ENCODE results near the gene PLEKHG3. TPM values are rescaled to one million over a fixed set of nuclear protein-coding genes. Genes with fewer than 3 reads are reported as not detected.

Gene PLEKHG3
- total and polyA plus RNA-seq, 4 experiments from 2014 or later, result 10.8 to 62.6 (median 54.9) TPM

DNA sequence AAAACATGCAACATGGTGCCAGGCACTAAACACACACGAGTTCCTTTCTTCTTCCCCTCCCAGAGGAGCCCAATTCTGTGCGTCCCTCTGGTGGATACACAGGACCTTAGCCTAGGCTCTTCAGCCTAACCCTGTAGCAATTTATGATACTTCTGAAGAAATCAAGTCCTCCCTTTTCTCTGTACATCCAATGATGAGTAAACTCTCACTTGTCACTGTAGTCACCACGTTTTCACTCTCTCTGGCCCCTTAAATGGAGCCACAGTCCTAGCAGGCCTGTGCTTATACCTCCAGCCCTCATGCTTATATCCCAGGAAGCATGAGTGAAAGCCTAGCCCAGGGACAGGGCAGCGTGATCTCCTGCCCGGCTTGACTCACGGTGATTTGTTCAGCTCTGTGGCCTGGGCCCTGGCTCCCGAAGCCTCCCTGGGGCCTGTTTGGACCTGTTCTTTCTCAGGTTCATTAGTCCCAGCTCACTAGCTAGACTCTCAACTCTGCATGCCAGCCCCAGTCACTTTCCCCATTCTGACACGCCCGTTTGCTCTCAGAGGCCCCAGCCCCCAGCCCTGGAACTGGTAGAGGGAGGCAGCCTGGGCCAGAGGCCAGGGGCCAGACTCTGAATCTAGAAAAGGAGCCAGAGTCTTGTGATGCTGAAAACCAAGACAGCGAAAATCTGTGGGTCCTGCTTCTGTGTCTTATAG, 24.1 kb upstream of the PLEKHG3 start:
- Histone ChIP-seq H3K27me3 (ENCODE audit: insufficient read depth, low read length) (no peaks in the 10 kb centered on the region), H3K4me1 (ENCODE audit: insufficient read depth, low read length) (peaks cover 4% of the 10 kb centered on the region), H3K27ac (ENCODE audit: low read depth, low read length) (no peak overlapping the region), H3K36me3 (ENCODE audit: insufficient read depth, low read length) (no peaks in the 10 kb centered on the region), H3K9me3 (ENCODE audit: control insufficient read depth in 1 of 2, low read length in 2 of 2) (no peaks in the 10 kb centered on the region), H3K4me3 (ENCODE audit: low read length in 2 of 2) (no peak overlapping the region)
- ChIA-PET CTCF (ENCODE audit: partially characterized antibody) (interaction anchor here (0.8 to 2.1 kb wide), 3 partner anchors 10 to 18 kb away, joined by 3 to 4 read pairs (median 4); no protein-coding TSS in a partner anchor), POLR2A (ENCODE audit: partially characterized antibody) (interaction anchor here (0.7 to 1.3 kb wide), 4 partner anchors 8 to 43 kb away, joined by 3 to 4 read pairs (median 4); no protein-coding TSS in a partner anchor)
- peaks cover 0 to 5% (median 0%) of the 10 kb centered on the region in 8 donors for H3K9me3 Mint-ChIP-seq
- intact Hi-C loops (cut with micrococcal nuclease), result no loop called here
- peaks cover 8 to 27% (median 16%) of the 10 kb centered on the region in 4 donors for H3K4me1 Mint-ChIP-seq
- no peaks in the 10 kb centered on the region for H3K27me3 Mint-ChIP-seq
- peak overlapping the region in 1 of 8 donors; percentile 4 for H3K4me3 Mint-ChIP-seq
- DNase-seq, result no peak
- H3K36me3 Mint-ChIP-seq, result no peaks in the 10 kb centered on the region
- H3K27ac Mint-ChIP-seq, result peak overlapping the region in 2 of 7 donors; percentile 46 to 66

DNA sequence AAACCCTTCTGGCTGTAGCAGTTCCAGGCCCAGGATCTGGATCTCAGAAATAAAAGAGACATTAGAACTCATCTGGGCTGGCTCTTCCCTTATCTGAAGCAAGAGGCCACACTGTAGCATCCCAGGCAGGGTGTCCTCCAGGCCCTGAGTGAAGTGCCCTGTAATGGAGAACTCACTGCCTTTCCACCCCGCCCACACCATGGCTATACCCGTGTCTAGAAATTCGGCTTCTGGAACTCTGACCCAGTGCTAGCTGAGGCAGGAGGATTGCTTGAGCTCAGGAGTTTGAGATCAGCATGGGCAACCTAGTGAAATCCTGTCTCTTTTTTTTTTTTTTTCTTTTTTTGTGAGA, 23.5 kb upstream of the PLEKHG3 start:
- H3K27me3 Mint-ChIP-seq, result no peaks in the 10 kb centered on the region
- H3K36me3 ChIP-seq (ENCODE audit: insufficient read depth, low read length), result no peaks in the 10 kb centered on the region

DNA sequence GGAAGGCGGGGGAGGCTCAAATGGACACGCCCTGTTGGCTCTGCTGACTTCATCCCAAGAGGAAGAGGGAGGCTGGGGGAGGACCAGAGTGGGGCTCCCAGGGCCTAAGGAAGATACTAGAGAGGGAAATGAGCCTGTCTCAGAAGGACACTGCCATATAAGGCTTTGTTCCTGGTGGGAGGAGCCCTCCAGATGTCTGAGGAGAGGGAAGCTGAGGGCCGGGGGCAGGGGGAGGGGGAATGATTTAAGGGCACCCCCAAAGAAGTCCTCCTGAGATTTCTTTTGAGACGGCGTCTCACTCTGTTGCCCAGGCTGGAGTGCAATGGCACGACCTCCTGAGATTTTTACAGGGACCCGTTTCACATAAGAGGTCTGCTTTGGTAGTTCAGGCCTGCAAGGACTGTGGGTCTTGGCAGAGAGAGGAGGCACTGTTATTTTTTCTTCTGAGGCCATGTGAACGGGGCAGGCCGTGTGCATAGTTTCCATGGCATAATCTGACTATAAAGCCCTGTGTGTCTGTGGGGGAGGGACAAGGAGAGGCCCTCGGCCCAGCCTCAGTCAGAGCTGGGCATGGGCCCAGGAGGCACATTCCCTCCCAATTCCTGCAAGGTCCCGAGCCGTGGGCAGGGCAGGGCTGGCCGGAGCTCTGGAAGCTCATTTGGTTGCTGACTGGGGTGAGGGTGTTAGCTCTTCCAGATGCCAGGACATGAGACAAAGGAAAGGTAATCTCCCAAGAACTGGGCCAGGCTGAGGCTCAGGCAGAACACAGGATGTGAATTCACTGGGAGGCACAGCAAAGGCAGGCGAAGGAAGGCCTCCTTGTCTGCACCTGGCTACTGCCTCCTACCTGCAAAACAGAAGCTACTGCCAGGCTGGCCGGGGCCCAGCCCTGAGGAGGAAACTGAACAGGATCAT, 22.2 kb upstream of the PLEKHG3 start:
- ChIA-PET CTCF (ENCODE audit: partially characterized antibody) (interaction anchor here (0.8 to 1.9 kb wide), 3 partner anchors 80 to 210 kb away, joined by 3 to 4 read pairs (median 4); no protein-coding TSS in a partner anchor), POLR2A (ENCODE audit: partially characterized antibody) (interaction anchor here (0.6 kb wide), 1 partner anchor 26 kb away, joined by 3 read pairs; no protein-coding TSS in a partner anchor)
- H3K4me1 ChIP-seq (ENCODE audit: insufficient read depth, low read length), result no peaks in the 10 kb centered on the region
- Mint-ChIP-seq H3K27me3 (no peaks in the 10 kb centered on the region), H3K4me3 (no peak overlapping the region), H3K36me3 (no peaks in the 10 kb centered on the region), H3K9me3 (peaks cover 0 to 3% (median 0%) of the 10 kb centered on the region in 8 donors), H3K27ac (no peak overlapping the region), H3K4me1 (peaks cover 10 to 27% (median 18%) of the 10 kb centered on the region in 4 donors)
- DNase-seq, result no peak
- no peak overlapping the region for H3K27ac ChIP-seq (ENCODE audit: low read depth, low read length)
- intact Hi-C loops (cut with micrococcal nuclease), result no loop called here
- H3K4me3 ChIP-seq (ENCODE audit: low read length in 2 of 2), result no peak overlapping the region
- no peaks in the 10 kb centered on the region for H3K36me3 ChIP-seq (ENCODE audit: insufficient read depth, low read length)
- H3K9me3 ChIP-seq (ENCODE audit: control insufficient read depth in 1 of 2, low read length in 2 of 2), result no peaks in the 10 kb centered on the region
- no peaks in the 10 kb centered on the region for H3K27me3 ChIP-seq (ENCODE audit: insufficient read depth, low read length)

More for the DNA sequence above, 23.5 kb upstream of the PLEKHG3 start:
- Mint-ChIP-seq H3K4me1 (peaks cover 9 to 27% (median 19%) of the 10 kb centered on the region in 4 donors), H3K36me3 (no peaks in the 10 kb centered on the region), H3K9me3 (peaks cover 0 to 5% (median 0%) of the 10 kb centered on the region in 8 donors), H3K4me3 (no peak overlapping the region), H3K27ac (peak overlapping the region in 2 of 7 donors; percentile 12 to 56)
- ChIA-PET POLR2A (ENCODE audit: partially characterized antibody) (interaction anchor here (1.3 kb wide), 1 partner anchor 25 kb away, joined by 3 read pairs; no protein-coding TSS in a partner anchor), CTCF (ENCODE audit: partially characterized antibody) (interaction anchor here (0.7 to 2.1 kb wide), 3 partner anchors 9 to 17 kb away, joined by 3 to 4 read pairs (median 3); no protein-coding TSS in a partner anchor)
- no peak for DNase-seq
- no peak overlapping the region for H3K27ac ChIP-seq (ENCODE audit: low read depth, low read length)
- intact Hi-C loops (cut with micrococcal nuclease), result no loop called here
- no peaks in the 10 kb centered on the region for H3K4me1 ChIP-seq (ENCODE audit: insufficient read depth, low read length)
- H3K9me3 ChIP-seq (ENCODE audit: control insufficient read depth in 1 of 2, low read length in 2 of 2), result no peaks in the 10 kb centered on the region
- H3K27me3 ChIP-seq (ENCODE audit: insufficient read depth, low read length), result no peaks in the 10 kb centered on the region
- no peak overlapping the region for H3K4me3 ChIP-seq (ENCODE audit: low read length in 2 of 2)

DNA sequence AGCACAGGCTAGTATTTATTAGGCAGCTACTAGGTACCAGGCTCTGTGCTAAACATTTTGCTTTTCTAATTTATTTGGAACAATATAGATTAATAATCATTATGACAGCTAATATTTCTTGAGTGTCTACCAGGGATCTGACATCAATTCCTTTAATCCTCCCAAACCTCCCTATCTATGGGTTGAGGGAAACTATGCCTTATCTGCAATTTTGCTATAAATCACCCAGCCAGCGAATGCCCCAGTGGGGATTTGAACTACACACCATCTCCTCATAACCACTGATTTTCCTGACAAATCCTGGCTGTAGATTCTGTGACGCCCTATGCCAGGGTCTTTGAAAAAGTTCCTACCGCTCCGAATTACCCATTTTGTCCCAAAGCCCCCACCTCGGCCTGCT, 21.4 kb upstream of the PLEKHG3 start:
- no peak overlapping the region for H3K4me3 ChIP-seq (ENCODE audit: low read length in 2 of 2)
- Mint-ChIP-seq H3K4me3 (no peak overlapping the region), H3K4me1 (peaks cover 10 to 31% (median 18%) of the 10 kb centered on the region in 4 donors), H3K36me3 (no peaks in the 10 kb centered on the region), H3K27ac (peak overlapping the region in 1 of 7 donors; percentile 42), H3K9me3 (peaks cover 0 to 2% (median 0%) of the 10 kb centered on the region in 8 donors), H3K27me3 (no peaks in the 10 kb centered on the region)
- peaks cover 5% of the 10 kb centered on the region for H3K4me1 ChIP-seq (ENCODE audit: insufficient read depth, low read length)
- no peaks in the 10 kb centered on the region for H3K9me3 ChIP-seq (ENCODE audit: control insufficient read depth in 1 of 2, low read length in 2 of 2)
- POLR2A ChIA-PET (ENCODE audit: partially characterized antibody), result no interaction called here
- no peaks in the 10 kb centered on the region for H3K27me3 ChIP-seq (ENCODE audit: insufficient read depth, low read length)
- no peak for DNase-seq
- CTCF ChIA-PET (ENCODE audit: partially characterized antibody), result interaction anchor here (0.8 to 1.9 kb wide), 2 partner anchors 82 to 209 kb away, joined by 3 to 4 read pairs; no protein-coding TSS in a partner anchor
- intact Hi-C loops (cut with micrococcal nuclease), result no loop called here
- H3K36me3 ChIP-seq (ENCODE audit: insufficient read depth, low read length), result no peaks in the 10 kb centered on the region
- H3K27ac ChIP-seq (ENCODE audit: low read depth, low read length), result no peak overlapping the region

DNA sequence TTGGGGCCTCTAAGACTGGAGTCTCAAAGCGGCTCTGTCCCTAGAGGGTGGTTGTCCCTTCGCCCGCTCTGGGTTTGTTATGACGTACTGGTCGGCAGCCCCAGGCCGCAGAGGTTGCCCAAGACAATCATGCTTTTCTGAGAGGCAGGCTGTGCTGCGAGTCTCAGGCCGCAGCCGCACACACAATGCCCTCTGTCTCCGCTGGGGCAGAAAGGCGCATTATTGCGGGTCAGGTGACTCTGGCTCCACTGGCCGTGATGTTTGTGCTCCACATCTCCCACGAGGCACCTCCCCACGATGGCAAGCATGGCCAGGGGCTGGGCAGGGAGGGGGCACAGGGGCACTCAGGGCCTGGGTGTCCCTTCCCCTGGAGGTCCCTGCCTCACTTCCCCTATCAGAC, 21.0 kb upstream of the PLEKHG3 start:
- no peaks in the 10 kb centered on the region for H3K36me3 ChIP-seq (ENCODE audit: insufficient read depth, low read length)
- H3K36me3 Mint-ChIP-seq, result no peaks in the 10 kb centered on the region
- peaks cover 0 to 2% (median 0%) of the 10 kb centered on the region in 8 donors for H3K9me3 Mint-ChIP-seq
- POLR2A ChIA-PET (ENCODE audit: partially characterized antibody), result no interaction called here
- no peak overlapping the region for H3K4me3 ChIP-seq (ENCODE audit: low read length in 2 of 2)
- intact Hi-C loops (cut with micrococcal nuclease), result no loop called here
- H3K27ac ChIP-seq (ENCODE audit: low read depth, low read length), result no peak overlapping the region
- no peaks in the 10 kb centered on the region for H3K27me3 ChIP-seq (ENCODE audit: insufficient read depth, low read length)
- H3K4me3 Mint-ChIP-seq, result no peak overlapping the region
- H3K27me3 Mint-ChIP-seq, result no peaks in the 10 kb centered on the region
- peak overlapping the region in 1 of 7 donors; percentile 42 for H3K27ac Mint-ChIP-seq
- CTCF ChIA-PET (ENCODE audit: partially characterized antibody), result interaction anchor here (1.9 kb wide), 1 partner anchor 81 kb away, joined by 4 read pairs; no protein-coding TSS in a partner anchor
- H3K9me3 ChIP-seq (ENCODE audit: control insufficient read depth in 1 of 2, low read length in 2 of 2), result no peaks in the 10 kb centered on the region
- no peak for DNase-seq
- H3K4me1 ChIP-seq (ENCODE audit: insufficient read depth, low read length), result peaks cover 9% of the 10 kb centered on the region
- H3K4me1 Mint-ChIP-seq, result peaks cover 14 to 35% (median 22%) of the 10 kb centered on the region in 4 donors

DNA sequence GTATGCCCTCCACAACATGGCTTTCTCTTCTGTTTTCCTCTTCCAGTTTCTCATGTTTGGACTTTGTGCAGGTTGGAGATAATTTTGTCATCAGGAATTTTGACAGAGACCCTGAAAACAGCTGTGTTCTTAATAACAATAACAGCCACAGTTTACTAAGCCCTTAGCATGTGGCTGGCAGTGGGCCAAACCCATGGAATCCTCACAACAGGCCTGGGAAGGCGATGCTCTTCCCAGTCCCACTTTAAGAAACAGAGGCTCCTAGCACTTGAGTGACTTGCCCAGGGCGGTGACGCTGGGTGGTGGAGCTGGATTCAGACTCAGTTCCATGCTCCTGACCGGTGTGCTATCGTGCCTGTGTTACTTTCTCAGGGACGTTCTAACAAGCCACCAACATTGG, 20.1 kb upstream of the PLEKHG3 start:
- no peaks in the 10 kb centered on the region for H3K36me3 Mint-ChIP-seq
- H3K27me3 Mint-ChIP-seq, result no peaks in the 10 kb centered on the region
- Histone ChIP-seq H3K27ac (ENCODE audit: low read depth, low read length) (no peak overlapping the region), H3K4me1 (ENCODE audit: insufficient read depth, low read length) (peaks cover 17% of the 10 kb centered on the region), H3K9me3 (ENCODE audit: control insufficient read depth in 1 of 2, low read length in 2 of 2) (no peaks in the 10 kb centered on the region), H3K4me3 (ENCODE audit: low read length in 2 of 2) (no peak overlapping the region), H3K27me3 (ENCODE audit: insufficient read depth, low read length) (no peaks in the 10 kb centered on the region), H3K36me3 (ENCODE audit: insufficient read depth, low read length) (no peaks in the 10 kb centered on the region)
- ChIA-PET CTCF (ENCODE audit: partially characterized antibody) (no interaction called here), POLR2A (ENCODE audit: partially characterized antibody) (no interaction called here)
- no peak overlapping the region for H3K4me3 Mint-ChIP-seq
- intact Hi-C loops (cut with micrococcal nuclease), result no loop called here
- peaks cover 22 to 44% (median 30%) of the 10 kb centered on the region in 4 donors for H3K4me1 Mint-ChIP-seq
- peak overlapping the region in 3 of 7 donors; percentile 42 to 52 (median 46) for H3K27ac Mint-ChIP-seq
- H3K9me3 Mint-ChIP-seq, result peaks cover 0 to 2% (median 0%) of the 10 kb centered on the region in 8 donors
- DNase-seq, result no peak

All from CD4-positive, alpha-beta memory T cell (primary cell).